Liver (tissue), 9 donors: ENCODE measurements around the gene ZNF541. TPM values are rescaled to one million over a fixed set of nuclear protein-coding genes. Genes with fewer than 3 reads are reported as not detected.

Source experiments
- DNase-seq: peaks from one replicate; pipeline ENCODE4 v3.0.0-alpha.2; 2017; ENCODE audit warnings: low spot score
- H3K27ac ChIP-seq, 2 donors: one replicate each; pipeline ENCODE4 v1.7.0; 2013; ENCODE audit warnings: inconsistent platforms in 2 of 2, low read length in 2 of 2, control low read depth in 1 of 2, low read depth in 1 of 2, mild to moderate bottlenecking in 1 of 2
- H3K27me3 ChIP-seq, 4 donors: one replicate each; pipeline versions ENCODE4 v1.6.1 to v1.7.0; 2013; ENCODE audit warnings: low read length in 3 of 4, inconsistent platforms in 1 of 4, mild to moderate bottlenecking in 1 of 4, moderate library complexity in 1 of 4; ENCODE audit not compliant: control insufficient read depth in 4 of 4, insufficient read depth in 4 of 4
- H3K36me3 ChIP-seq, 4 donors: one replicate each; pipeline versions ENCODE4 v1.6.1 to v1.7.0; 2013; ENCODE audit warnings: low read length in 3 of 4, mild to moderate bottlenecking in 3 of 4, low read depth in 1 of 4, moderate library complexity in 1 of 4; ENCODE audit not compliant: control insufficient read depth in 4 of 4, insufficient read depth in 3 of 4
- H3K4me1 ChIP-seq, 4 donors: one replicate each; pipeline versions ENCODE4 v1.6.1 to v1.7.0; 2013; ENCODE audit warnings: low read length in 3 of 4, mild to moderate bottlenecking in 3 of 4, moderate library complexity in 1 of 4; ENCODE audit not compliant: control insufficient read depth in 4 of 4, insufficient read depth in 4 of 4
- H3K4me3 ChIP-seq, 3 donors: one replicate each; pipeline versions ENCODE4 v1.6.1 to v1.7.0; 2013; ENCODE audit warnings: low read length in 3 of 3, control low read depth in 1 of 3, low read depth in 1 of 3, mild to moderate bottlenecking in 1 of 3
- H3K9ac ChIP-seq, 2 donors: one replicate each; pipeline ENCODE4 v1.7.0; 2013; ENCODE audit warnings: low read length in 2 of 2, mild to moderate bottlenecking in 2 of 2, moderate library complexity in 2 of 2, control low read depth in 1 of 2, low read depth in 1 of 2
- H3K9me3 ChIP-seq, 4 donors: one replicate each; pipeline versions ENCODE4 v1.6.1 to v1.7.0; 2013; ENCODE audit warnings: low read length in 3 of 4; ENCODE audit not compliant: control insufficient read depth in 4 of 4
- FOXA1 ChIP-seq: IDR thresholded peaks from 2 replicates; pipeline ENCODE4 v1.6.1; 2016; ENCODE audit warnings: antibody characterized with exemption
- GABPA ChIP-seq, 2 donors: IDR thresholded peaks in 1 of 2; conservative IDR thresholded peaks in 1 of 2; 2 replicates each; pipeline ENCODE4 v1.6.1; 2016; ENCODE audit warnings: antibody characterized with exemption in 2 of 2, mild to moderate bottlenecking in 1 of 2, moderate library complexity in 1 of 2
- HNF4A ChIP-seq, 2 donors: conservative IDR thresholded peaks; 2 replicates each; pipeline ENCODE4 v1.6.1; 2016; ENCODE audit warnings: antibody characterized with exemption in 2 of 2, mild to moderate bottlenecking in 2 of 2
- SP1 ChIP-seq: IDR thresholded peaks from 2 replicates; pipeline ENCODE4 v1.6.1; 2018; ENCODE audit warnings: antibody characterized with exemption, mild to moderate bottlenecking
- TAF1 ChIP-seq: conservative IDR thresholded peaks from 2 replicates; pipeline ENCODE4 v1.6.1; 2016; ENCODE audit warnings: antibody characterized with exemption, mild to moderate bottlenecking
- YY1 ChIP-seq: IDR thresholded peaks from 2 replicates; pipeline ENCODE4 v1.6.1; 2016; ENCODE audit warnings: antibody characterized with exemption, mild to moderate bottlenecking
- WGBS: extraction: QIAGEN DNeasy Blood & Tissue Kit; methylation state at CpG from one replicate; pipeline ENCODE4 v1.1.7; 2013; 5-methylcytosine and 5-hydroxymethylcytosine counted together
- polyA plus RNA-seq, 2 donors: library from polyadenylated mRNA; stranded (reverse) in 1 of 2; unstranded in 1 of 2; fragments of 200-250 nt in 1 of 2; fragments of >200 nt in 1 of 2; fragmentation: Nextera tagmentation in 1 of 2; extraction: Ambion mirVana in 1 of 2; gene quantifications; one replicate each; pipeline versions ENCODE4 v1.2.1 to v1.2.3, GENCODE V29; 2013 to 2015
- total RNA-seq, 2 donors: library from RNA; depleted of rRNA; stranded (reverse); fragments of >200 nt; gene quantifications; one replicate each; pipeline ENCODE4 v1.2.3, GENCODE V29; 2014
- TF ChIP-seq, protein P1 (sequence below): IDR thresholded peaks from 2 replicates; pipeline ENCODE4 v1.6.1; 2016; ENCODE audit warnings: antibody characterized with exemption, mild to moderate bottlenecking
- TF ChIP-seq, protein P2 (sequence below): IDR thresholded peaks from 2 replicates; pipeline ENCODE4 v1.6.1; 2016; ENCODE audit warnings: antibody characterized with exemption
- TF ChIP-seq, protein P3 (sequence below): IDR thresholded peaks from 2 replicates; pipeline ENCODE4 v1.6.1; 2016; ENCODE audit warnings: antibody characterized with exemption
- TF ChIP-seq, protein P4 (sequence below): IDR thresholded peaks from 2 replicates; pipeline ENCODE4 v1.6.1; 2016; ENCODE audit warnings: antibody characterized with exemption
- donor health status: healthy.
- donor health status: healthy.
- donor health status: healthy.
- donor health status: healthy.
- donor health status: healthy.

ZNF541 gene
- total and polyA plus RNA-seq, 4 donors: 0.05 to 0.09 (median 0.08) TPM; not detected in 1

DNA sequence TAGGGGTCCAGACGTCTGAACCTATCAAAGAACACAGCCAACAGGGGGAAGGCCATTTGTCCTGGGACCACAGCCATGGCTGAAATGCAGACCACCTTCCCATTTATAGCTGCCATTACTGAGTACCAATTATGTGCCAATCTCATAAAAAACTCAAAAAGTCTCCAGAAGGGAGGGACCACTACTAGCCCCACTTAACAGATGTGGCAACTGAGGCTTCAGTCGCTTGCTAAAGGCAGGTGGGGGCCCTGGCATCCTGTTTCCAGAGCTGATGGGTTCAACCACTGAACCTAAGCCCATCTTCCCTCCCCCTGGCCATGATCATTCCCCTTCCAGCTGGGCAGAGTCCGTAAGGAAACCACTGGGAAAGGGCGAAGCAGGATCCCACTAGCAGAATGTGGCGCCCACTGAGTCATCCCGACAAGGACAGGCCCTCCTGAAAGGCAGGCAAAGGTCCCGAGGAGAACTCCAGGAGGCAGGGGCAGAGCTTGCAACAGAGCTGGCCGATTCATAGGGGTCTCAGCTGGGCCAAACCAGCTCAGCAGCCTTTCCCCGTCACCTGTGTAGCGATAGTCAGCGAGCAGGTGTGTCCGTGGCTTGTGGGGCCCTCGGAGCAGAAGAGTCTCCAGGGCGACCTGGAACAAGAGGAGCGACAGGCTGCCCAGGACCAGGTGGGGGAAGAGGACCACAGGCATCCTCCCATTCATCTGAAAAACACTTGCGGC lies 43.8 kb downstream of the ZNF541 start (continued):
- TF ChIP-seq, protein P1, sequence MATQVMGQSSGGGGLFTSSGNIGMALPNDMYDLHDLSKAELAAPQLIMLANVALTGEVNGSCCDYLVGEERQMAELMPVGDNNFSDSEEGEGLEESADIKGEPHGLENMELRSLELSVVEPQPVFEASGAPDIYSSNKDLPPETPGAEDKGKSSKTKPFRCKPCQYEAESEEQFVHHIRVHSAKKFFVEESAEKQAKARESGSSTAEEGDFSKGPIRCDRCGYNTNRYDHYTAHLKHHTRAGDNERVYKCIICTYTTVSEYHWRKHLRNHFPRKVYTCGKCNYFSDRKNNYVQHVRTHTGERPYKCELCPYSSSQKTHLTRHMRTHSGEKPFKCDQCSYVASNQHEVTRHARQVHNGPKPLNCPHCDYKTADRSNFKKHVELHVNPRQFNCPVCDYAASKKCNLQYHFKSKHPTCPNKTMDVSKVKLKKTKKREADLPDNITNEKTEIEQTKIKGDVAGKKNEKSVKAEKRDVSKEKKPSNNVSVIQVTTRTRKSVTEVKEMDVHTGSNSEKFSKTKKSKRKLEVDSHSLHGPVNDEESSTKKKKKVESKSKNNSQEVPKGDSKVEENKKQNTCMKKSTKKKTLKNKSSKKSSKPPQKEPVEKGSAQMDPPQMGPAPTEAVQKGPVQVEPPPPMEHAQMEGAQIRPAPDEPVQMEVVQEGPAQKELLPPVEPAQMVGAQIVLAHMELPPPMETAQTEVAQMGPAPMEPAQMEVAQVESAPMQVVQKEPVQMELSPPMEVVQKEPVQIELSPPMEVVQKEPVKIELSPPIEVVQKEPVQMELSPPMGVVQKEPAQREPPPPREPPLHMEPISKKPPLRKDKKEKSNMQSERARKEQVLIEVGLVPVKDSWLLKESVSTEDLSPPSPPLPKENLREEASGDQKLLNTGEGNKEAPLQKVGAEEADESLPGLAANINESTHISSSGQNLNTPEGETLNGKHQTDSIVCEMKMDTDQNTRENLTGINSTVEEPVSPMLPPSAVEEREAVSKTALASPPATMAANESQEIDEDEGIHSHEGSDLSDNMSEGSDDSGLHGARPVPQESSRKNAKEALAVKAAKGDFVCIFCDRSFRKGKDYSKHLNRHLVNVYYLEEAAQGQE: no peak
- TF ChIP-seq, protein P2, sequence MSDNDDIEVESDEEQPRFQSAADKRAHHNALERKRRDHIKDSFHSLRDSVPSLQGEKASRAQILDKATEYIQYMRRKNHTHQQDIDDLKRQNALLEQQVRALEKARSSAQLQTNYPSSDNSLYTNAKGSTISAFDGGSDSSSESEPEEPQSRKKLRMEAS: no peak
- TF ChIP-seq GABPA (IDR thresholded peaks at IDR 0.05 in 1 of 2, conservative IDR thresholded peaks at IDR 0.05 in 1 of 2): no peak
- TF ChIP-seq, protein P3, sequence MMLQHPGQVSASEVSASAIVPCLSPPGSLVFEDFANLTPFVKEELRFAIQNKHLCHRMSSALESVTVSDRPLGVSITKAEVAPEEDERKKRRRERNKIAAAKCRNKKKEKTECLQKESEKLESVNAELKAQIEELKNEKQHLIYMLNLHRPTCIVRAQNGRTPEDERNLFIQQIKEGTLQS: no peak

DNA sequence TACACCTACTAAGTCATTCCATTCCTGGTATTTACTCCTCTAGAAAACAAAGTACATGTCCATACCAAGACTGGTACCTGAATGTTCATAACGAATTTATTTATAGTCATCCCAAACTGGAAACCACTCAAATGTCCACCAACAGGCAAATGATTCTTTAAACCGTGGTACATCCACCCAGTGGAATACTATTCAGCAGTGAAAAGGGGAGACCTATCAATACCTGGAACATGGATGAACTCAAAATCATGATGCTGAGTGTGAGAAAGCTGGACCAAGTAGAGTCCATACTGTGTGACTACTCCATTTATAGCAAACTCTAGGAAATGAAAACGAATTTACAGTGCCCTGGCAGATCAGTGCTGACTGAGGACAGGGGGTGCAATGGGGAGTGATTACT lies 46.1 kb downstream of the ZNF541 start:
- Histone ChIP-seq H3K9me3 (no peaks in the 10 kb centered on the region), H3K27ac (no peak overlapping the region), H3K36me3 (no peaks in the 10 kb centered on the region), H3K4me3 (no peak overlapping the region), H3K27me3 (no peaks in the 10 kb centered on the region), H3K4me1 (peaks cover 0 to 3% (median 1%) of the 10 kb centered on the region in 4 donors), H3K9ac (no peak overlapping the region)
- no peak for DNase-seq
- 80% methylated on average over 3 of the region's 3 CpGs for WGBS
- no peak for TF ChIP-seq TAF1
- TF ChIP-seq, protein P1: no peak
- no peak for TF ChIP-seq GABPA (IDR thresholded peaks at IDR 0.05 in 1 of 2, conservative IDR thresholded peaks at IDR 0.05 in 1 of 2)
- TF ChIP-seq SP1: no peak
- no peak for TF ChIP-seq FOXA1
- TF ChIP-seq, protein P4, sequence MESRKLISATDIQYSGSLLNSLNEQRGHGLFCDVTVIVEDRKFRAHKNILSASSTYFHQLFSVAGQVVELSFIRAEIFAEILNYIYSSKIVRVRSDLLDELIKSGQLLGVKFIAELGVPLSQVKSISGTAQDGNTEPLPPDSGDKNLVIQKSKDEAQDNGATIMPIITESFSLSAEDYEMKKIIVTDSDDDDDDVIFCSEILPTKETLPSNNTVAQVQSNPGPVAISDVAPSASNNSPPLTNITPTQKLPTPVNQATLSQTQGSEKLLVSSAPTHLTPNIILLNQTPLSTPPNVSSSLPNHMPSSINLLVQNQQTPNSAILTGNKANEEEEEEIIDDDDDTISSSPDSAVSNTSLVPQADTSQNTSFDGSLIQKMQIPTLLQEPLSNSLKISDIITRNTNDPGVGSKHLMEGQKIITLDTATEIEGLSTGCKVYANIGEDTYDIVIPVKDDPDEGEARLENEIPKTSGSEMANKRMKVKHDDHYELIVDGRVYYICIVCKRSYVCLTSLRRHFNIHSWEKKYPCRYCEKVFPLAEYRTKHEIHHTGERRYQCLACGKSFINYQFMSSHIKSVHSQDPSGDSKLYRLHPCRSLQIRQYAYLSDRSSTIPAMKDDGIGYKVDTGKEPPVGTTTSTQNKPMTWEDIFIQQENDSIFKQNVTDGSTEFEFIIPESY: no peak
- no peak for TF ChIP-seq HNF4A (conservative IDR thresholded peaks at IDR 0.05)
- TF ChIP-seq YY1: no peak
